MM.1S (cell line): ENCODE data around the gene TMEM119.

Source experiments
- DNase-seq: peaks from one replicate; pipeline ENCODE4 v3.0.0-alpha.2; 2015
- H2AFZ ChIP-seq: fragments of 300-600 bp; sonication (generic); 2 replicates; pipeline ENCODE4 v1.6.0; 2016; ENCODE audit warnings: antibody characterized with exemption, low read length
- H3F3A ChIP-seq: fragments of 300-600 bp; sonication (generic); 2 replicates; pipeline ENCODE4 v1.6.1; 2016; ENCODE audit warnings: mild to moderate bottlenecking, antibody characterized with exemption, low read length, moderate library complexity, mixed read lengths; ENCODE audit not compliant: insufficient read depth
- H3K27ac ChIP-seq: fragments of 300-600 bp; sonication (generic); 2 replicates; pipeline ENCODE4 v1.5.1; 2016; ENCODE audit warnings: mild to moderate bottlenecking, low read length
- H3K27me3 ChIP-seq: fragments of 300-600 bp; sonication (generic); replicated peaks from 2 replicates; pipeline ENCODE4 v1.6.0; 2016; ENCODE audit warnings: low read length; ENCODE audit not compliant: insufficient read depth
- H3K36me3 ChIP-seq: fragments of 300-600 bp; sonication (generic); replicated peaks from 2 replicates; pipeline ENCODE4 v1.6.1; 2016; ENCODE audit warnings: mild to moderate bottlenecking, low read length, mixed read lengths; ENCODE audit not compliant: insufficient read depth
- H3K4me1 ChIP-seq: fragments of 300-600 bp; sonication (generic); 2 replicates; pipeline ENCODE4 v1.6.1; 2016; ENCODE audit warnings: low read length, mixed read lengths
- H3K4me2 ChIP-seq: fragments of 300-600 bp; sonication (generic); 2 replicates; pipeline ENCODE4 v1.6.0; 2016; ENCODE audit warnings: low read depth, low read length
- H3K4me3 ChIP-seq: fragments of 300-600 bp; sonication (generic); 2 replicates; pipeline ENCODE4 v1.5.1; 2016; ENCODE audit warnings: low read length, mixed read lengths
- H3K79me2 ChIP-seq: fragments of 300-600 bp; sonication (generic); 2 replicates; pipeline ENCODE4 v1.6.1; 2016; ENCODE audit warnings: mixed run types, low read length, mixed read lengths
- H3K9ac ChIP-seq: fragments of 300-600 bp; sonication (generic); 2 replicates; pipeline ENCODE4 v1.6.1; 2016; ENCODE audit warnings: low read length, mixed read lengths
- H3K9me2 ChIP-seq: fragments of 300-600 bp; sonication (generic); replicated peaks from 2 replicates; pipeline ENCODE4 v1.6.1; 2016; ENCODE audit warnings: mild to moderate bottlenecking, low read length, mixed read lengths; ENCODE audit not compliant: insufficient read depth
- H3K9me3 ChIP-seq: fragments of 300-600 bp; sonication (generic); replicated peaks from 2 replicates; pipeline ENCODE4 v1.6.1; 2016; ENCODE audit warnings: mild to moderate bottlenecking, low read length, mixed read lengths; ENCODE audit not compliant: insufficient read depth
- H4K20me1 ChIP-seq: fragments of 300-600 bp; sonication (generic); 2 replicates; pipeline ENCODE4 v1.6.1; 2016; ENCODE audit warnings: mild to moderate bottlenecking, low read length, moderate library complexity, mixed read lengths; ENCODE audit not compliant: insufficient read depth
- EZH2 ChIP-seq: fragments of 300-600 bp; sonication (generic); optimal IDR thresholded peaks from 2 replicates; pipeline ENCODE3; 2017; ENCODE audit warnings: low read depth, mild to moderate bottlenecking, antibody characterized with exemption, low read length, mixed read lengths
- EZH2phosphoT487 ChIP-seq: fragments of 300-600 bp; sonication (generic); IDR thresholded peaks from 2 replicates; pipeline ENCODE4 v1.6.1; 2018; ENCODE audit warnings: antibody characterized with exemption, low read length
- TF ChIP-seq, protein P1 (sequence below): fragments of 300-600 bp; sonication (generic); IDR thresholded peaks from 2 replicates; pipeline ENCODE4 v1.5.1; 2016; ENCODE audit warnings: antibody characterized with exemption, low read length, mixed read lengths

TMEM119 gene, protein sequence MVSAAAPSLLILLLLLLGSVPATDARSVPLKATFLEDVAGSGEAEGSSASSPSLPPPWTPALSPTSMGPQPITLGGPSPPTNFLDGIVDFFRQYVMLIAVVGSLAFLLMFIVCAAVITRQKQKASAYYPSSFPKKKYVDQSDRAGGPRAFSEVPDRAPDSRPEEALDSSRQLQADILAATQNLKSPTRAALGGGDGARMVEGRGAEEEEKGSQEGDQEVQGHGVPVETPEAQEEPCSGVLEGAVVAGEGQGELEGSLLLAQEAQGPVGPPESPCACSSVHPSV

DNA sequence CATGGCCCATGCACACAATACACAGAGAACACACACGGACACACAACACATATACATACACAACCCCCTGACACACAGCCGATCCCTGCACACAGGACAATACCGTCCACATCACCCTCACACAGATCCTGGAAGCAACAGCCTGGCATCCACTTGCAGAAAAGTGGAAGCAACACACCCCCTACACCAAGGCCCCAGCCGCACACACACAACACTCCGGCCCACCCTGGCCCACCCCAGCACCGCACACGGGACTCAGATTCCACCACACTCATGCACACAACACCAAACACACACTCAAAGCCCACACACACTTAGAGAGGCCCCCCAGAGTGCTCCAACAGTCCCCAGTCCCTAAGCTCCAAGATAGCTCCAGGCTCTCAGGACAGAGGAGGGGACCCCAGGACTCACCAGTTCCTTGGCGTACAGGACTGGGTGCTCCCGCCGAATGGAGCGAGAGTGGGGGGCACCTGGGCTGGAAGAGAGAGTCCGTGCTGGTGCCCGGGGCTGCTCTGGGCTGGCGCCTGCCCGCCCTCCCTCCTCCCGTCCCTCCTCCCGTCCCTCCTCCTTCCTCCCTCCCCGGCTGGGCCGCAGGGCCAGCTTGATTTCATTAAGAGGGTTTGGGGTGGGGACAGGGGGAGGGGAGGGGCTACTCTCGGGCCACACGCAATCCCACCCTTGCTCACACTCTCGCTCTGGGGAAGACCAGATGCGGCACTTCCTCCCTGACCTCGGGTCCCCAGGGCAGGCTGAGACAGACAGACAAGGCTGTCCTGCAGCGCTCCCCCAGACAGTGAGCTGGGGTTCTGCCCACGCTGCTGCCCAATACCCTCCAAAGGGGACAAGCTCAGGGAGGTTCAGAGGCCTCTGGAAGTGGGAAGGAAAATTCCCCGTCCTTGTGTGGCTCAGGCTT, at the start of gene TMEM119:
Gene TMEM119, minus strand, starts transcription at position 526 of the 913 bp plus-strand sequence. CDS start 5,701 bp downstream, outside the sequence.
- no peaks in the 10 kb centered on the region for H3K9me2 ChIP-seq
- H2AFZ ChIP-seq = no peak within 1 kb of the TSS
- H3K27ac ChIP-seq = no peak within 1 kb of the TSS
- no peak within 1 kb of the TSS for H3K4me2 ChIP-seq
- H4K20me1 ChIP-seq = no peaks in the 10 kb centered on the region
- H3K9ac ChIP-seq = no peak within 1 kb of the TSS
- no peak for DNase-seq
- no peak within 1 kb of the TSS for H3K4me3 ChIP-seq
- TF ChIP-seq, protein P1, sequence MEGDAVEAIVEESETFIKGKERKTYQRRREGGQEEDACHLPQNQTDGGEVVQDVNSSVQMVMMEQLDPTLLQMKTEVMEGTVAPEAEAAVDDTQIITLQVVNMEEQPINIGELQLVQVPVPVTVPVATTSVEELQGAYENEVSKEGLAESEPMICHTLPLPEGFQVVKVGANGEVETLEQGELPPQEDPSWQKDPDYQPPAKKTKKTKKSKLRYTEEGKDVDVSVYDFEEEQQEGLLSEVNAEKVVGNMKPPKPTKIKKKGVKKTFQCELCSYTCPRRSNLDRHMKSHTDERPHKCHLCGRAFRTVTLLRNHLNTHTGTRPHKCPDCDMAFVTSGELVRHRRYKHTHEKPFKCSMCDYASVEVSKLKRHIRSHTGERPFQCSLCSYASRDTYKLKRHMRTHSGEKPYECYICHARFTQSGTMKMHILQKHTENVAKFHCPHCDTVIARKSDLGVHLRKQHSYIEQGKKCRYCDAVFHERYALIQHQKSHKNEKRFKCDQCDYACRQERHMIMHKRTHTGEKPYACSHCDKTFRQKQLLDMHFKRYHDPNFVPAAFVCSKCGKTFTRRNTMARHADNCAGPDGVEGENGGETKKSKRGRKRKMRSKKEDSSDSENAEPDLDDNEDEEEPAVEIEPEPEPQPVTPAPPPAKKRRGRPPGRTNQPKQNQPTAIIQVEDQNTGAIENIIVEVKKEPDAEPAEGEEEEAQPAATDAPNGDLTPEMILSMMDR = no peak
- no peak for TF ChIP-seq EZH2phosphoT487
- no peak for TF ChIP-seq EZH2
- no peaks in the 10 kb centered on the region for H3K4me1 ChIP-seq
- no peaks in the 10 kb centered on the region for H3K36me3 ChIP-seq
- no peaks in the 10 kb centered on the region for H3K79me2 ChIP-seq
- no peaks in the 10 kb centered on the region for H3K9me3 ChIP-seq
- H3F3A ChIP-seq = no peaks in the 10 kb centered on the region
- H3K27me3 ChIP-seq = no peaks in the 10 kb centered on the region

DNA sequence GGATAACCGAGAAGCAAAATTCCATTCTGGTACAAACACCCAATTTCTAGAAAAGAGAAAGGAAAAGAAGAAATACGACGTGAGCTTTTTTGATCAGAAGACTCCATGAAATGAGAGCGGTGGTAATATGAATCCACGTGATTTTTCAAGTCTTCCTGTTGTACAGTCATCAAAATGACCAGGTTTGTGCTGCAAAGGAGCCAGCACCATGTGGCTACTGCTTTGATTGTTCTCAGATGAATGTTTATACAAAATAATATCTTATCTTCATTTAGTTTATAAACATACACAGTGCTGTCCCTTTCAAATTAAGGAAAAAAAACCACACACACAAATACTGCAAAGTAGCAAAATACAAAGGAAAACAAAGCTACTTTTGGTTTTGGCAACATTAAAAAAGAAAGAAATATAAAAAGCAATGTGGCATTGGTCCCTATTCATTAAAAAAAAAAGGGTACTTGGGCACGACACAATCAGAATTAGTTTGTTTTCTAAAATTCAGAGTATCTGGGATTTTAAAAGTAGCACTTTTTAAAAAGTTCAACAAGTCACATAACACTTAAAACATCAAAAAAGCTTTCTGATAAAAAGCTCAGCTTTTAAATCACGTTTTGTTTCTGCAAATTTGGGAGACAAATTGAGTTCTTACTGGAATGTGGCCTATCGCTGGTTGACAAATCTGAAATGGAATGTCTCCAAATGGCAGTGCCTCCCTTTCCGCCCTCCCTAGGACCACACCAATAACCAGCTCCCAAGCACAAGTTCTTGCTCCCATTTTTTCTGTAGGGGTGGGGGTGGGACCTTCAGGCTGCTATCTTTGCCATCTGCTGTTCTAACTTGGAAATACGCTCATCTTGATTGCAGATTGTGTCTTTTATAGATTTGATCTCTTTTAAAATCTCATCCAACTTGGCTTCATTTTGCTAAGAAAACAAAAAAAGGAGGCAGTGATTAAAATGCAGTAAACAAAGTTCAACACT, 49.0 kb upstream of the TMEM119 start:
- H3K79me2 ChIP-seq = peaks cover 47% of the 10 kb centered on the region
- TF ChIP-seq, protein P1 = no peak
- TF ChIP-seq EZH2 = no peak
- no peak for TF ChIP-seq EZH2phosphoT487

More for the DNA sequence above, 49.0 kb upstream of the TMEM119 start:
- DNase-seq = no peak
- Histone ChIP-seq H4K20me1 (no peaks in the 10 kb centered on the region), H3K9me2 (no peaks in the 10 kb centered on the region), H3K9me3 (no peaks in the 10 kb centered on the region), H3K4me2 (no peak overlapping the region), H3K4me1 (peaks cover 16% of the 10 kb centered on the region), H3K27ac (no peak overlapping the region), H3K4me3 (no peak overlapping the region), H2AFZ (no peak overlapping the region), H3F3A (peaks cover 14% of the 10 kb centered on the region), H3K36me3 (peaks cover 9% of the 10 kb centered on the region), H3K27me3 (no peaks in the 10 kb centered on the region), H3K9ac (no peak overlapping the region)
